GM23338 (cell line): ENCODE measurements around the gene UFSP1. TPM values are rescaled to one million over a fixed set of nuclear protein-coding genes. Genes with fewer than 3 reads are reported as not detected.
A peak's percentile ranks its signal among the peaks of the same experiment; 100 is the strongest.

Experiments used
- ATAC-seq: fragments of 200-7000 bp; cut with Tn5 transposase; 3 replicates; pipeline ENCODE4 v1.9.1; 2020
- DNase-seq: peaks from one replicate; pipeline ENCODE4 v3.0.0-alpha.2; 2015; ENCODE audit warnings: low spot score
- H2AFZ ChIP-seq: fragments of 200-600 bp; sonication (generic); 2 replicates; pipeline ENCODE4 v1.8.0; 2016; ENCODE audit warnings: antibody characterized with exemption, mild to moderate bottlenecking, moderate library complexity
- H3F3A ChIP-seq: fragments of 200-600 bp; sonication (generic); replicated peaks from 2 replicates; pipeline ENCODE4 v1.8.0; 2017; ENCODE audit warnings: antibody characterized with exemption, mixed run types, low read depth
- H3K27ac ChIP-seq: fragments of 200-600 bp; sonication (generic); 2 replicates; pipeline ENCODE4 v1.6.1; 2016; ENCODE audit warnings: low read depth
- H3K27me3 ChIP-seq: fragments of 200-600 bp; sonication (generic); 2 replicates; pipeline ENCODE4 v1.8.0; 2016; ENCODE audit warnings: mild to moderate bottlenecking, mixed run types, moderate library complexity; ENCODE audit not compliant: insufficient read depth
- H3K36me3 ChIP-seq: fragments of 200-600 bp; sonication (generic); 2 replicates; pipeline ENCODE4 v1.8.0; 2016; ENCODE audit warnings: mild to moderate bottlenecking; ENCODE audit not compliant: insufficient read depth
- H3K4me1 ChIP-seq: fragments of 200-600 bp; sonication (generic); 2 replicates; pipeline ENCODE4 v1.8.0; 2016; ENCODE audit warnings: mild to moderate bottlenecking, moderate library complexity; ENCODE audit not compliant: insufficient read depth
- H3K4me2 ChIP-seq: fragments of 200-600 bp; sonication (generic); 2 replicates; pipeline ENCODE4 v1.7.1; 2017; ENCODE audit warnings: mixed run types
- H3K4me3 ChIP-seq: fragments of 200-600 bp; sonication (generic); 2 replicates; pipeline ENCODE4 v1.6.1; 2016; ENCODE audit warnings: mixed run types
- H3K79me2 ChIP-seq: fragments of 200-600 bp; sonication (generic); replicated peaks from 2 replicates; pipeline ENCODE4 v1.8.0; 2017; ENCODE audit warnings: mild to moderate bottlenecking; ENCODE audit not compliant: insufficient read depth
- H3K9me2 ChIP-seq: fragments of 200-600 bp; sonication (generic); 2 replicates; pipeline ENCODE4 v1.8.0; 2017; ENCODE audit not compliant: insufficient read depth
- H4K20me1 ChIP-seq: fragments of 200-600 bp; sonication (generic); replicated peaks from 2 replicates; pipeline ENCODE4 v1.8.0; 2017; ENCODE audit warnings: mild to moderate bottlenecking; ENCODE audit not compliant: insufficient read depth
- H3K27ac Mint-ChIP-seq: 2 replicates; pipeline ENCODE4 v1.8.0; 2020; ENCODE audit warnings: inconsistent platforms, mild to moderate bottlenecking, moderate library complexity, mixed read lengths
- H3K27me3 Mint-ChIP-seq: 3 replicates; pipeline ENCODE4 v1.8.0; 2022; ENCODE audit warnings: low read depth, mild to moderate bottlenecking, moderate library complexity, mixed read lengths, inconsistent platforms; ENCODE audit not compliant: insufficient read depth, poor library complexity
- H3K36me3 Mint-ChIP-seq: 3 replicates; pipeline ENCODE4 v1.8.0; 2021; ENCODE audit warnings: low read depth, mild to moderate bottlenecking, inconsistent platforms, moderate library complexity, mixed read lengths
- H3K4me1 Mint-ChIP-seq: 3 replicates; pipeline ENCODE4 v1.8.0; 2020; ENCODE audit warnings: mild to moderate bottlenecking, inconsistent platforms, mixed read lengths
- H3K4me3 Mint-ChIP-seq: 3 replicates; pipeline ENCODE4 v1.8.0; 2021; ENCODE audit warnings: moderate library complexity, mild to moderate bottlenecking, inconsistent platforms, mixed read lengths
- H3K9me3 Mint-ChIP-seq: 3 replicates; pipeline ENCODE4 v1.8.0; 2020; ENCODE audit warnings: moderate library complexity, mild to moderate bottlenecking, inconsistent platforms, mixed read lengths
- CREB1 ChIP-seq: fragments of 250-450 bp; sonication (Bioruptor Pico); IDR thresholded peaks from 2 replicates; pipeline ENCODE4 v1.5.0; 2020; ENCODE audit warnings: low read depth, mild to moderate bottlenecking, moderate library complexity
- EZH2phosphoT487 ChIP-seq: fragments of 200-600 bp; sonication (generic); IDR thresholded peaks from one replicate; pipeline ENCODE4 v1.8.1; 2018; ENCODE audit warnings: antibody characterized with exemption; ENCODE audit not compliant: unreplicated experiment
- JUNB ChIP-seq: IDR thresholded peaks from one replicate; pipeline ENCODE4 v1.6.1; 2016; ENCODE audit warnings: antibody characterized with exemption; ENCODE audit not compliant: unreplicated experiment
- STAT1 ChIP-seq: IDR thresholded peaks from one replicate; pipeline ENCODE4 v1.6.1; 2016; ENCODE audit warnings: antibody characterized with exemption; ENCODE audit not compliant: unreplicated experiment
- ZNF114 ChIP-seq: fragments of 250-450 bp; sonication (Bioruptor Pico); IDR thresholded peaks from 2 replicates; pipeline ENCODE4 v1.5.0; 2020; ENCODE audit warnings: mild to moderate bottlenecking, moderate library complexity
- polyA plus RNA-seq: library from polyadenylated mRNA; unstranded; fragments of >200 nt; fragmentation: Nextera tagmentation; extraction: Ambion mirVana; gene quantifications from 2 replicates; pipeline ENCODE4 v1.2.1, GENCODE V29; 2016
- total RNA-seq: library from RNA; depleted of rRNA; stranded (reverse); fragments of >200 nt; shearing (Covaris generic); gene quantifications from 2 replicates; pipeline ENCODE4 v1.2.3, GENCODE V29; 2014
- TF ChIP-seq, protein P1 (sequence below): fragments of 250-450 bp; sonication (Bioruptor Pico); IDR thresholded peaks from 2 replicates; pipeline ENCODE4 v1.5.0; 2020; ENCODE audit warnings: mild to moderate bottlenecking, moderate library complexity
- TF ChIP-seq, protein P2 (sequence below): IDR thresholded peaks from one replicate; pipeline ENCODE4 v1.6.1; 2018; ENCODE audit warnings: antibody characterized with exemption; ENCODE audit not compliant: unreplicated experiment
- TF ChIP-seq, protein P3 (sequence below): IDR thresholded peaks from 2 replicates; pipeline ENCODE4 v1.6.1; 2016; ENCODE audit warnings: antibody characterized with exemption

The UFSP1 gene
- total and polyA plus RNA-seq, 2 experiments from 2014 or later = 2.0 to 11.8 TPM

DNA sequence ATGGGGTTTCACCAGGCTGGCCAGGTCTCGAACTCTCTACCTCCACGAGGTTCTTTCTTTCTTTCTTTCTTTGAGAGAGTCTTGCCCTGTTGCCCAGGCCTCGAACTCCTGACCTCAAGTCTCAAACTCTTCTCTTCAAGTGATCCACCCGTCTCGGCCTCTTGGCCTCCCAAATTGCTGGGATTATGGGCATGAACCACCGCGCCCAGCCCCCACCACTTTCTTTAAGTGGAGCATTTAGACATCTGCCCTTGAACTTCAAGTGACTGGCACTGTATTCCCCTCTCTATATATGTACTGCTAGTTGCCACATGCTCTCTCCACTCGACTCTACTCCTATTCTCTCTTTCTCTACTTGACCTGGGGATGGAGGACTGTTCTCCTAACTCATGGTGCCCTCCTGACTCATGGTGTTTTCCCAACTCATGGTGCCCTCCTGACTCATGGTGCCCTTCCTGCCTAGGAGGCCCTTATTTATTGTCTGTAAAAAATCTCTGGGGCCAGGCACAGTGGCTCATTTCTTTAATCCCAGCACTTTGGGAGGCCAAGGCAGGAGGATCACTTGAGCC lies 25.4 kb upstream of the UFSP1 start:
- peaks cover 8% of the 10 kb centered on the region for H3K27me3 Mint-ChIP-seq
- ATAC-seq = no peak

DNA sequence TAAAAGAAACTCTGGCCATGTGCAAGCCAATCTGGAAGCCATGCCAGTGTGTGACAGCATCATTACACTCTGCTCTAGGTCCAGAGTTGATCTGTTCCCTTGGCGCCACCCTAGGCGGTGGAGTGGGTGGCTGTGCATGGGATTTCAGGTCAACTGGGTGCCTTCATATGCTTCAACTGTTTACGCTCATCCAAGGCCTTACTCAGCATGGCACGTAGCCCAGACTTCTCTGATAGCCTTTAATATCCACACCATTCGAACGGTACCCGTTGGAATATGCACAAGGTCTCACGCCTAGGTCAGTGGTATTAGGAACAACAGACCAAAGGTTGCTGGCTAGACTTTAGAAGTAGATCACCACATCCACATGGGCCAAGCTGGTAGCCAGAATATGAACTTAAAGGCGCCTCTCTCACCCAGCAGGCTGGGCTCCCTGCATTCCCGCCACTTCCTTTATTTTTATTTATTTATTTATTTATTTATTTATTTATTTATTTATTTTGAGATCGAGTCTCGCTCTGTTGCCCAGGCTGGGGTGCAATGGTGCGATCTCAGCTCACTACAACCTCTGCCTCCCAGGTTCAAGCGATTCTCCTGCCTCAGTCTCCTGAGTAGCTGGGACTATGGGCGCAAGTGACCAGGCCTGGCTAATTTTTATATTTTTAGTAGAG lies 24.8 kb upstream of the UFSP1 start:
- H3K9me3 Mint-ChIP-seq = no peaks in the 10 kb centered on the region
- no peak for ATAC-seq
- TF ChIP-seq JUNB (no peak), CREB1 (no peak), EZH2phosphoT487 (no peak), STAT1 (no peak)
- TF ChIP-seq, protein P1, sequence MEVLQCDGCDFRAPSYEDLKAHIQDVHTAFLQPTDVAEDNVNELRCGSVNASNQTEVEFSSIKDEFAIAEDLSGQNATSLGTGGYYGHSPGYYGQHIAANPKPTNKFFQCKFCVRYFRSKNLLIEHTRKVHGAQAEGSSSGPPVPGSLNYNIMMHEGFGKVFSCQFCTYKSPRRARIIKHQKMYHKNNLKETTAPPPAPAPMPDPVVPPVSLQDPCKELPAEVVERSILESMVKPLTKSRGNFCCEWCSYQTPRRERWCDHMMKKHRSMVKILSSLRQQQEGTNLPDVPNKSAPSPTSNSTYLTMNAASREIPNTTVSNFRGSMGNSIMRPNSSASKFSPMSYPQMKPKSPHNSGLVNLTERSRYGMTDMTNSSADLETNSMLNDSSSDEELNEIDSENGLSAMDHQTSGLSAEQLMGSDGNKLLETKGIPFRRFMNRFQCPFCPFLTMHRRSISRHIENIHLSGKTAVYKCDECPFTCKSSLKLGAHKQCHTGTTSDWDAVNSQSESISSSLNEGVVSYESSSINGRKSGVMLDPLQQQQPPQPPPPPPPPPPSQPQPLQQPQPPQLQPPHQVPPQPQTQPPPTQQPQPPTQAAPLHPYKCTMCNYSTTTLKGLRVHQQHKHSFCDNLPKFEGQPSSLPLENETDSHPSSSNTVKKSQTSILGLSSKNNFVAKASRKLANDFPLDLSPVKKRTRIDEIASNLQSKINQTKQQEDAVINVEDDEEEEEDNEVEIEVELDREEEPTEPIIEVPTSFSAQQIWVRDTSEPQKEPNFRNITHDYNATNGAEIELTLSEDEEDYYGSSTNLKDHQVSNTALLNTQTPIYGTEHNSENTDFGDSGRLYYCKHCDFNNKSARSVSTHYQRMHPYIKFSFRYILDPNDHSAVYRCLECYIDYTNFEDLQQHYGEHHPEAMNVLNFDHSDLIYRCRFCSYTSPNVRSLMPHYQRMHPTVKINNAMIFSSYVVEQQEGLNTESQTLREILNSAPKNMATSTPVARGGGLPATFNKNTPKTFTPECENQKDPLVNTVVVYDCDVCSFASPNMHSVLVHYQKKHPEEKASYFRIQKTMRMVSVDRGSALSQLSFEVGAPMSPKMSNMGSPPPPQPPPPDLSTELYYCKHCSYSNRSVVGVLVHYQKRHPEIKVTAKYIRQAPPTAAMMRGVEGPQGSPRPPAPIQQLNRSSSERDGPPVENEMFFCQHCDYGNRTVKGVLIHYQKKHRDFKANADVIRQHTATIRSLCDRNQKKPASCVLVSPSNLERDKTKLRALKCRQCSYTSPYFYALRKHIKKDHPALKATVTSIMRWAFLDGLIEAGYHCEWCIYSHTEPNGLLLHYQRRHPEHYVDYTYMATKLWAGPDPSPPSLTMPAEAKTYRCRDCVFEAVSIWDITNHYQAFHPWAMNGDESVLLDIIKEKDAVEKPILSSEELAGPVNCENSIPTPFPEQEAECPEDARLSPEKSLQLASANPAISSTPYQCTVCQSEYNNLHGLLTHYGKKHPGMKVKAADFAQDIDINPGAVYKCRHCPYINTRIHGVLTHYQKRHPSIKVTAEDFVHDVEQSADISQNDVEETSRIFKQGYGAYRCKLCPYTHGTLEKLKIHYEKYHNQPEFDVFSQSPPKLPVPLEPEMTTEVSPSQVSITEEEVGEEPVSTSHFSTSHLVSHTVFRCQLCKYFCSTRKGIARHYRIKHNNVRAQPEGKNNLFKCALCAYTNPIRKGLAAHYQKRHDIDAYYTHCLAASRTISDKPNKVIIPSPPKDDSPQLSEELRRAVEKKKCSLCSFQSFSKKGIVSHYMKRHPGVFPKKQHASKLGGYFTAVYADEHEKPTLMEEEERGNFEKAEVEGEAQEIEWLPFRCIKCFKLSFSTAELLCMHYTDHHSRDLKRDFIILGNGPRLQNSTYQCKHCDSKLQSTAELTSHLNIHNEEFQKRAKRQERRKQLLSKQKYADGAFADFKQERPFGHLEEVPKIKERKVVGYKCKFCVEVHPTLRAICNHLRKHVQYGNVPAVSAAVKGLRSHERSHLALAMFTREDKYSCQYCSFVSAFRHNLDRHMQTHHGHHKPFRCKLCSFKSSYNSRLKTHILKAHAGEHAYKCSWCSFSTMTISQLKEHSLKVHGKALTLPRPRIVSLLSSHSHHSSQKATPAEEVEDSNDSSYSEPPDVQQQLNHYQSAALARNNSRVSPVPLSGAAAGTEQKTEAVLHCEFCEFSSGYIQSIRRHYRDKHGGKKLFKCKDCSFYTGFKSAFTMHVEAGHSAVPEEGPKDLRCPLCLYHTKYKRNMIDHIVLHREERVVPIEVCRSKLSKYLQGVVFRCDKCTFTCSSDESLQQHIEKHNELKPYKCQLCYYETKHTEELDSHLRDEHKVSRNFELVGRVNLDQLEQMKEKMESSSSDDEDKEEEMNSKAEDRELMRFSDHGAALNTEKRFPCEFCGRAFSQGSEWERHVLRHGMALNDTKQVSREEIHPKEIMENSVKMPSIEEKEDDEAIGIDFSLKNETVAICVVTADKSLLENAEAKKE (CRISPR knock-in tag) = no peak
- TF ChIP-seq, protein P2, sequence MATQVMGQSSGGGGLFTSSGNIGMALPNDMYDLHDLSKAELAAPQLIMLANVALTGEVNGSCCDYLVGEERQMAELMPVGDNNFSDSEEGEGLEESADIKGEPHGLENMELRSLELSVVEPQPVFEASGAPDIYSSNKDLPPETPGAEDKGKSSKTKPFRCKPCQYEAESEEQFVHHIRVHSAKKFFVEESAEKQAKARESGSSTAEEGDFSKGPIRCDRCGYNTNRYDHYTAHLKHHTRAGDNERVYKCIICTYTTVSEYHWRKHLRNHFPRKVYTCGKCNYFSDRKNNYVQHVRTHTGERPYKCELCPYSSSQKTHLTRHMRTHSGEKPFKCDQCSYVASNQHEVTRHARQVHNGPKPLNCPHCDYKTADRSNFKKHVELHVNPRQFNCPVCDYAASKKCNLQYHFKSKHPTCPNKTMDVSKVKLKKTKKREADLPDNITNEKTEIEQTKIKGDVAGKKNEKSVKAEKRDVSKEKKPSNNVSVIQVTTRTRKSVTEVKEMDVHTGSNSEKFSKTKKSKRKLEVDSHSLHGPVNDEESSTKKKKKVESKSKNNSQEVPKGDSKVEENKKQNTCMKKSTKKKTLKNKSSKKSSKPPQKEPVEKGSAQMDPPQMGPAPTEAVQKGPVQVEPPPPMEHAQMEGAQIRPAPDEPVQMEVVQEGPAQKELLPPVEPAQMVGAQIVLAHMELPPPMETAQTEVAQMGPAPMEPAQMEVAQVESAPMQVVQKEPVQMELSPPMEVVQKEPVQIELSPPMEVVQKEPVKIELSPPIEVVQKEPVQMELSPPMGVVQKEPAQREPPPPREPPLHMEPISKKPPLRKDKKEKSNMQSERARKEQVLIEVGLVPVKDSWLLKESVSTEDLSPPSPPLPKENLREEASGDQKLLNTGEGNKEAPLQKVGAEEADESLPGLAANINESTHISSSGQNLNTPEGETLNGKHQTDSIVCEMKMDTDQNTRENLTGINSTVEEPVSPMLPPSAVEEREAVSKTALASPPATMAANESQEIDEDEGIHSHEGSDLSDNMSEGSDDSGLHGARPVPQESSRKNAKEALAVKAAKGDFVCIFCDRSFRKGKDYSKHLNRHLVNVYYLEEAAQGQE = no peak

More for the DNA sequence above, 25.4 kb upstream of the UFSP1 start:
- no peak overlapping the region for H3K4me3 Mint-ChIP-seq
- no peak overlapping the region for H3K27ac Mint-ChIP-seq
- Histone ChIP-seq H3K4me2 (no peak overlapping the region), H4K20me1 (no peaks in the 10 kb centered on the region), H3K27me3 (no peaks in the 10 kb centered on the region), H3K79me2 (no peaks in the 10 kb centered on the region), H3K36me3 (no peaks in the 10 kb centered on the region), H3K4me3 (no peak overlapping the region), H2AFZ (no peak overlapping the region), H3K27ac (no peak overlapping the region), H3K9me2 (no peaks in the 10 kb centered on the region), H3F3A (no peaks in the 10 kb centered on the region), H3K4me1 (peaks cover 9% of the 10 kb centered on the region; the same call in 1 of the 2 replicates)
- DNase-seq = no peak
- TF ChIP-seq, protein P3, sequence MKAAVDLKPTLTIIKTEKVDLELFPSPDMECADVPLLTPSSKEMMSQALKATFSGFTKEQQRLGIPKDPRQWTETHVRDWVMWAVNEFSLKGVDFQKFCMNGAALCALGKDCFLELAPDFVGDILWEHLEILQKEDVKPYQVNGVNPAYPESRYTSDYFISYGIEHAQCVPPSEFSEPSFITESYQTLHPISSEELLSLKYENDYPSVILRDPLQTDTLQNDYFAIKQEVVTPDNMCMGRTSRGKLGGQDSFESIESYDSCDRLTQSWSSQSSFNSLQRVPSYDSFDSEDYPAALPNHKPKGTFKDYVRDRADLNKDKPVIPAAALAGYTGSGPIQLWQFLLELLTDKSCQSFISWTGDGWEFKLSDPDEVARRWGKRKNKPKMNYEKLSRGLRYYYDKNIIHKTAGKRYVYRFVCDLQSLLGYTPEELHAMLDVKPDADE = no peak
- TF ChIP-seq ZNF114 (CRISPR knock-in tag) = no peak
- H3K9me3 Mint-ChIP-seq = no peaks in the 10 kb centered on the region
- peaks cover 4% of the 10 kb centered on the region; the same call in 2 of the 3 replicates for H3K4me1 Mint-ChIP-seq
- H3K36me3 Mint-ChIP-seq = no peaks in the 10 kb centered on the region

More for the DNA sequence above, 24.8 kb upstream of the UFSP1 start:
- H3K4me3 ChIP-seq = no peak overlapping the region
- Mint-ChIP-seq H3K27me3 (peaks cover 8% of the 10 kb centered on the region), H3K4me3 (no peak overlapping the region), H3K36me3 (no peaks in the 10 kb centered on the region), H3K4me1 (no peaks in the 10 kb centered on the region; the same call in 2 of the 3 replicates), H3K27ac (no peak overlapping the region)
- no peaks in the 10 kb centered on the region for H4K20me1 ChIP-seq
- no peaks in the 10 kb centered on the region for H3K36me3 ChIP-seq
- H3K27me3 ChIP-seq = no peaks in the 10 kb centered on the region
- H3K79me2 ChIP-seq = no peaks in the 10 kb centered on the region
- peak overlapping the region; percentile 32; the same call in 1 of the 2 replicates for H2AFZ ChIP-seq
- H3F3A ChIP-seq = no peaks in the 10 kb centered on the region
- H3K9me2 ChIP-seq = no peaks in the 10 kb centered on the region
- H3K27ac ChIP-seq = no peak overlapping the region
- H3K4me2 ChIP-seq = no peak overlapping the region
- DNase-seq = no peak
- peaks cover 5% of the 10 kb centered on the region; the same call in 1 of the 2 replicates for H3K4me1 ChIP-seq
